HG02852 (cell line): ENCODE data around the gene DNAJB1.
"Not testable (repeated sequence)": the region's sequence is repeated elsewhere in the genome, so short reads cannot be mapped to it uniquely, and the experiment has no call there.

Experiments
- ATAC-seq: cut with Tn5 transposase; IDR thresholded peaks from one replicate; pipeline ENCODE4 v1.9.1; 2021; ENCODE audit warnings: mild to moderate bottlenecking, moderate library complexity; ENCODE audit not compliant: unreplicated experiment

Gene DNAJB1

GRCh38 chr19:14553042-14553938 lies 35.1 kb upstream of the DNAJB1 start:
- no peak for ATAC-seq

DNA sequence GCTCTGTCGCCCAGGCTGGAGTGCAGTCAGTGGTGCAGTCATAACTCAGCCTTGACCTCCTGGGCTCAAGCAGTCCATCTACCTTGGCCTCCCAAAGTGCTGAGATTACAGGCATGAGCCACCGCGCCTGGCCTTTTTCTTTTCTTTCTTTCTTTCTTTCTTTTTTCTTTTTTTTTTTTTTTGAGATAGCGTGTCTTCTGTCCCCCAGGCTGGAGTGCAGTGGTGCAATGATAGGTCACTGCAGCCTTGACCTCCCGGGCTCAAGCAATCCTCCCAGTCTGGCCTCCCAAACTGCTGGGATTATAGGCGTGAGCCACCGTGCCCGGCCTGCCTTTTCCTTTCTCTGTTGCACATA lies 33.8 kb upstream of the DNAJB1 start:
- ATAC-seq, result not testable (repeated sequence)

- not testable (repeated sequence) for ATAC-seq
Observed at GRCh38 chr19:14551134-14552005, 33.2 kb upstream of the DNAJB1 start.

- ATAC-seq, result no peak
Observed at GRCh38 chr19:14550201-14550754, 32.1 kb upstream of the DNAJB1 start.

GRCh38 chr19:14545716-14546082 lies 27.5 kb upstream of the DNAJB1 start:
- ATAC-seq, result no peak

GRCh38 chr19:14544977-14545715 lies 26.9 kb upstream of the DNAJB1 start:
- ATAC-seq, result no peak

DNA sequence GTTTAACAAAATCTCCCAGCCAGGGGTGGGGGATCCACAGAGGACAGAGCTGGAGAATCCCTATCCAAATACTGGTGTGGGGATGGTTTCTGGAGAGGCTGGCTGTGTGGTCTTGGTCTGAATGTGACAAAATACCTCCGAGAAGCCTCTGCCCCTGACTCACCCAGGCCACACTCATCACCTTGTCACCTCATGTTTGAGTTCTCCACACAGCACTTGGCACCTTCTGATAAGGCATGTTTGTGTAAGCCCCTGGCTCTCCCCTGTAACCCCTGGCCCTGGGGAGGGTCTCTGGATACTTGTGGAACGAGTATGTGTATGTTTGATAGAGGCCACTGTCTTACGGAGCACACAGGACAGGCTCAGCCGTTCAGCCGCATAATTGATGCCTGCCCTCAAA lies 25.9 kb upstream of the DNAJB1 start:
- ATAC-seq, result no peak

DNA sequence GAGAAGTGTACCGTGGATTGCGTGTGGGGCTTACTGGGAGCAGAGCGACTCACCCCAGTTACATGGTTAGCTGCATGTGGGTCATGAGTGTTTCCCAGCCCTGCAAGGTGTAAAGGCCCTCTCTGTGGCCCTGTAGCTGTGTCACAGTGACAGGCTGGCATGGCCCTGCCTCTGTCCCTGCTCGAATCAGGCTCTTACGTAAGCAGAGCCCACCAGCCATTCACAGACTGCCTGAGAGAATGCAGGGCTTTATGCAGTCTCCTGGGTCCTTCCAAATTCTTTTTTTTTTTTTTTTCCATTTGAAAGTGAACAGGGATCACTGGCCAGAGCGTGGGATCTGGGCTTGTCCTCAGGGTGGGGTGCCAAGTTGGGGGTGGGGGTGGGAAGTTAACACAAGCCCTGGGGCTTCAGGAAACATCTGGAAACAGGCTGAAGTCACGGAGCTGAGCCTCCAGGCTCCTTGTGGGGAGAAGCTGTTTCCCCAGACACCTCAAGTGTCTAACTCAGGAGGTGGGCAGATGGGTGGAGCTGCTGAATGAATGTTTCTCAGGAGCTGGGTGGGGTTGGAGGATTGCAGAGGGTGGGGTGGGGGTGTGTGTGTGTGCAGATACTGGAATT lies 24.6 kb upstream of the DNAJB1 start:
- ATAC-seq, result no peak

DNA sequence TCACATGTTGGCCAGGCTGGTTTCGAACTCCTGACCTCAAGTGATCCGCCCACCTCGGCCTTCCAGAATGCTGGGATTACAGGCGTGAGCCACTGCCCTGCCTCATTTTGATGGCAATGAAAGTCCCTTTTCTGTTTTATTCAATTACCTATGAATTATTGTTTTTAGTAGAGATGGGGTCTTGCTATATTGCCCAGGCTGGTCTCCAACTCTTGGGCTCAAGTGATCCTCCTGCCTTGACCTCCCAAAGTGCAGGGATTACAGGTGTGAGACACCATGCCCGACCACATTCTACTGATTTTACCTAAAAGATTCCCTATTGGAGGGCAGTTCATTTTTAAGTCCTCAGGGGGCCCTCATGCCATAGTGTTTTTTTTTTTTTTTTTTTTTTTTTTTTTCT lies 23.8 kb upstream of the DNAJB1 start:
- ATAC-seq, result not testable (repeated sequence)

DNA sequence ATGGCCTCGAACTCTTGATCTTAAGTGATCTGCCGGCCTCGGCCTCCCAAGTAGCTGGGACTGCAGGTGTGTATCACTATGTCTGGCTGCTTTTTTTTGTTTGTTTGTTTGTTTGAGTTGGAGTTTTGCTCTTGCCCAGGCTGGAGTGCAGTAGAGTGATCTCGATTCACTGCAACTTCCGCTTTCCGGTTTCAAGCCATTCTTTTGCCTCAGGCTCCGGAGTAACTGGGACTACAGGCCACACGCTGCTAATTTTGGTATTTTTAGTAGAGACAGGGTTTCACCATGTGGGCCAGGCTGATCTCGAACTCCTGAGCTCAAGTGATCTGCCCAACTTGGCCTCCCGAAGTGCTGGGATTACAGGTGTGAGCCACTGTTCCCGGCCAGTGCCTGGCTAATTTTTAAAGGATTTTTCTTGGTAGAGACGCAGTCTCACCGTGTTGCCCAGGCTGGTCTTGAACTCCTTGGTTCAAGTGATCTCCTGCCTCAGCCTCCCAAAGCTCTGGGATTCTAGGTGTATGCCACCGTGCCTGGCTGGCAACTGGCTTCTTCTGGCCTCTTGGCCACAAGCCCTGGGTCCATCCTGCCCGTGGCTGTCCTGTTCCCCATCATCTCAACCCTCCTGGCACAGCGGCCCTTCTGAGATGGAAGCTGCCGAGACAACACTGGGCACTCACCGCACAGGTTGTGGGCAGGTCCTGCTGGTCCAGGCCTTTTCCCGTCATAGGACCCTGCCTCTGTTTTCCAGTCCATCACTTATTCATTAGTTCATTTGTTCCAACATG lies 22.7 kb upstream of the DNAJB1 start:
- ATAC-seq, result no peak

- no peak for ATAC-seq
Observed at GRCh38 chr19:14536926-14537692, 18.9 kb upstream of the DNAJB1 start.

GRCh38 chr19:14533450-14533849 lies 15.3 kb upstream of the DNAJB1 start:
- ATAC-seq, result no peak

DNA sequence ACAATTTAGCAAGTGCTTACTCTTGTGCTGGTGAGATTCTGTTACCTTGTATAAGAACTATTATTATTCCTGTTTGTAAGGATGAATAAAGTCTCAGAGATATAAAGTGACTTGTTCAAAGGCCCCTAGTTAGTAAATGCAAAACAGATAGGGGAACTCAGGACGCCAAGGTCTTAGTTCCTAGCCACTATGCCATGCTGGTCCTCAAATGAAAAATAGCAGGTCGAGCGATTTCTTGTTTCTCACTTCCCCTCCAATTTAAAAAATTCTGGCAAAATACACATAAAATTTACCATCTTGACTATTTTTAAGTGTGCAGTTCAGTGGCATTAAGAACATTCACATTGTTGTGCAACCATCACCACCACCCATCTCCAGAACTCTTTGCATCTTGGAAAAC lies 12.3 kb upstream of the DNAJB1 start:
- no peak for ATAC-seq

- ATAC-seq, result no peak
Observed at GRCh38 chr19:14530005-14530348, 11.8 kb upstream of the DNAJB1 start.

DNA sequence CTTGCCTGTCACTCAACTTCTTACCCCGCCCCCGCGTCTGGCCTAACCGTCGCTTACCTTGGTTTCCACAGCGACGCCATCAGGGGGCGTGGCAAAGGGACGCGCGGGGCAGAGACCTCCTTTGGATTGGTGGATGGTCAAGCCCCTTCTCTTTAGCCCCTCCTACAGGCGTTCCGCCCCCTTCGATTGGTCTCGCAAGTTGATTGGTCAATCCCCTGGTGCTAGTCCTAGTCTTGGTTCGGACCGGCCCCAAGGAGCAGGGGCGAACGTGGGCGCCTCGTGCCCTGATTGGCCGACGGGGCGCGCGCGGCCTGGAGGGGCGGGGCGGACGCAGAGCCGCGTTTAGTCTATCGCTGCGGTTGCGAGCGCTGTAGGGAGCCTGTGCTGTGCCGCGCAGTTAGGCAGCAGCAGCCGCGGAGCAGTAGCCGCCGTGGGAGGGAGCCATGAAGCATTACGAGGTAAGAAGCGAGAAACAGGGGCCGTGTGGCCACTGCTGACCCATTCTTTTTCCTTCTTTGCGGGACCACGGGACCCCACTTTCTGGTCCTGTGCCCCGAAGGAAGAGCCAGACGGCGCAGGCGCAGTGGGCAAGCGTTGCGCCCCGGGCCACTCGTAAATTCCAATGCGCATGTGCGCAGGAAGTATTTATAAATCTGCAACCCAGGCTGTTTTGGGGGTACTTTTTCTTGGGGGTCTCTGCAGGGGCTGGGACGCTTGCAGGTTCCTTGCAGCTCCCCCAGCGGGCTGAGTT lies 11.2 kb upstream of the DNAJB1 start, which contains the start of gene TECR:
TECR (plus strand) TSS at position 341 of the 751 bp plus-strand sequence; CDS start at position 444, 103 bp downstream.
- peak; percentile 90 for ATAC-seq

GRCh38 chr19:14528419-14529253 lies 10.4 kb upstream of the DNAJB1 start:
- ATAC-seq, result no peak

GRCh38 chr19:14526423-14526822 lies 8.2 kb upstream of the DNAJB1 start:
- no peak for ATAC-seq
